ENCODE measurements around the gene P2RX4. TPM values are rescaled to one million over a fixed set of nuclear protein-coding genes. Genes with fewer than 3 reads are reported as not detected.

Gene P2RX4
- total and polyA plus RNA-seq, 3 donors from 2014 or later, result 20.2 to 50.0 (median 36.0) TPM

- DNase-seq, result peak; percentile 41
- no peaks in the 10 kb centered on the region for H3K27me3 ChIP-seq
- H3K36me3 ChIP-seq (ENCODE audit: low read depth, missing control alignments), result no peaks in the 10 kb centered on the region
- no peak overlapping the region for H3K27ac ChIP-seq
- intact Hi-C loops (cut with DNase I; ENCODE audit: low total_unique reads), result no loop called here
- no peaks in the 10 kb centered on the region for H3K4me1 ChIP-seq
- WGBS, 2 donors, result 71 to 77% methylated on average over 7 to 9 of the region's 9 CpGs
- TF ChIP-seq CTCF (IDR thresholded peaks at IDR 0.05) (no peak), POLR2A (IDR thresholded peaks at IDR 0.05) (no peak)
- no peak overlapping the region for H3K4me3 ChIP-seq
- H3K9me3 ChIP-seq, result no peaks in the 10 kb centered on the region
These were observed 44.6 kb upstream of the P2RX4 start for GRCh38 chr12:121165316-121165715.

- intact Hi-C loops (cut with DNase I; ENCODE audit: low total_unique reads), result no loop called here
- TF ChIP-seq POLR2A (IDR thresholded peaks at IDR 0.05) (no peak), CTCF (IDR thresholded peaks at IDR 0.05) (no peak)
- no peaks in the 10 kb centered on the region for H3K9me3 ChIP-seq
- no peak for DNase-seq
- no peaks in the 10 kb centered on the region for H3K4me1 ChIP-seq
- no peak overlapping the region for H3K4me3 ChIP-seq
- no peaks in the 10 kb centered on the region for H3K27me3 ChIP-seq
- no peak overlapping the region for H3K27ac ChIP-seq
- WGBS, 2 donors, result 86 to 96% methylated on average over 1 of the region's 1 CpG
- H3K36me3 ChIP-seq (ENCODE audit: low read depth, missing control alignments), result no peaks in the 10 kb centered on the region
These were observed 43.6 kb upstream of the P2RX4 start for GRCh38 chr12:121166356-121166755.

- no peak for DNase-seq
- Histone ChIP-seq H3K4me1 (no peaks in the 10 kb centered on the region), H3K27ac (no peak overlapping the region), H3K9me3 (no peaks in the 10 kb centered on the region), H3K4me3 (no peak overlapping the region), H3K27me3 (no peaks in the 10 kb centered on the region), H3K36me3 (ENCODE audit: low read depth, missing control alignments) (no peaks in the 10 kb centered on the region)
- intact Hi-C loops (cut with DNase I; ENCODE audit: low total_unique reads), result no loop called here
- no peak for TF ChIP-seq POLR2A (IDR thresholded peaks at IDR 0.05)
- TF ChIP-seq CTCF (IDR thresholded peaks at IDR 0.05), result no peak
- 83 to 88% methylated on average over 14 of the region's 14 CpGs for WGBS, 2 donors
These were observed 42.6 kb upstream of the P2RX4 start for GRCh38 chr12:121167232-121167820.

GRCh38 chr12:121167951-121168350 lies 42.0 kb upstream of the P2RX4 start:
- Histone ChIP-seq H3K36me3 (ENCODE audit: low read depth, missing control alignments) (no peaks in the 10 kb centered on the region), H3K9me3 (no peaks in the 10 kb centered on the region), H3K27me3 (no peaks in the 10 kb centered on the region), H3K27ac (no peak overlapping the region), H3K4me3 (no peak overlapping the region), H3K4me1 (peaks cover under 1% of the 10 kb centered on the region)
- TF ChIP-seq CTCF (IDR thresholded peaks at IDR 0.05) (no peak), POLR2A (IDR thresholded peaks at IDR 0.05) (no peak)
- intact Hi-C loops (cut with DNase I; ENCODE audit: low total_unique reads), result no loop called here
- WGBS, 2 donors, result 93% methylated on average over 3 of the region's 3 CpGs
- DNase-seq, result no peak

- no peaks in the 10 kb centered on the region for H3K27me3 ChIP-seq
- H3K9me3 ChIP-seq, result no peaks in the 10 kb centered on the region
- H3K27ac ChIP-seq, result no peak overlapping the region
- intact Hi-C loops (cut with DNase I; ENCODE audit: low total_unique reads), result no loop called here
- peaks cover 21% of the 10 kb centered on the region for H3K4me1 ChIP-seq
- TF ChIP-seq POLR2A (IDR thresholded peaks at IDR 0.05), result no peak
- no peak for TF ChIP-seq CTCF (IDR thresholded peaks at IDR 0.05)
- no peak for DNase-seq
- H3K36me3 ChIP-seq (ENCODE audit: low read depth, missing control alignments), result no peaks in the 10 kb centered on the region
- H3K4me3 ChIP-seq, result no peak overlapping the region
- 82 to 84% methylated on average over 5 of the region's 5 CpGs for WGBS, 2 donors
These were observed 39.8 kb upstream of the P2RX4 start for GRCh38 chr12:121170151-121170550.
